ENCODE data around the gene MAP3K6. TPM values are rescaled to one million over a fixed set of nuclear protein-coding genes. Genes with fewer than 3 reads are reported as not detected.

MAP3K6 gene
- total RNA-seq, 2 donors from 2014 or later: 5.5 to 14.7 TPM

DNA sequence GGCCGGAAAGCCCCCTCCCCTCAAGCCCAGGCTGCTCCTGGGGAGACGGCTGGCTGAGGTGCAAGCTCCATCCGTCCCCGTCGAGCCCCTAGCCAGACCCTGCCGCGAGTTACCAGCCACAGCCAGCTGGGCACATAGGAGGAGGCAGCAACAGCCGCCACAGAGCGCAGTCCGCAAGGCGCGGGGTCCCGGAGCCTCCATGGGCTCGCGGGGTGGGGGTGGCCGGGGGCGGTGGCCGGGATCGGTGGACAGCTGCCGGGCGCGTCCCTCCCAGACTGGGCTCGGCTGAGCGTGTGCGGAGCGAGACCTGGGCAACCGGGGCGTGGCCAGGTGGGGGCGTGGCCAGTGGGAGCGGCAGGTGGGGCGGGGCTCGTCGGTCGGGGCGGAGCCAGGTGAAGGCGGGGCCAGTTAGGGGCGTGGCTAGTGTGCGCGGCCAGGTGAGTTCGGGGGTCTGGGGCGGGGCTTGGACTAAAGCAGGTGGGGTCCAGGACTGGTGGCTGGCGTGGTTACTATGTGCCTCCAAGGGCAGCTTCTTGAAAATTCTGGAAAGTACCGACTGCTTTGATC, 16.4 kb upstream of the MAP3K6 start, which contains the start of gene CD164L2:
Gene CD164L2 (minus strand): TSS at position 295 of the 567 bp plus-strand sequence. CDS start 94 bp downstream, at position 201.
- H3K9me3 Mint-ChIP-seq: no peaks in the 10 kb centered on the region
- H3K27ac Mint-ChIP-seq: no peak within 1 kb of the TSS
- DNase-seq (ENCODE audit: low spot score in 2 of 2) (peak in 1 of 2 donors; percentile 52), ATAC-seq (peak in 1 of 2 donors; percentile 64)
- no peaks in the 10 kb centered on the region for H3K36me3 Mint-ChIP-seq

DNA sequence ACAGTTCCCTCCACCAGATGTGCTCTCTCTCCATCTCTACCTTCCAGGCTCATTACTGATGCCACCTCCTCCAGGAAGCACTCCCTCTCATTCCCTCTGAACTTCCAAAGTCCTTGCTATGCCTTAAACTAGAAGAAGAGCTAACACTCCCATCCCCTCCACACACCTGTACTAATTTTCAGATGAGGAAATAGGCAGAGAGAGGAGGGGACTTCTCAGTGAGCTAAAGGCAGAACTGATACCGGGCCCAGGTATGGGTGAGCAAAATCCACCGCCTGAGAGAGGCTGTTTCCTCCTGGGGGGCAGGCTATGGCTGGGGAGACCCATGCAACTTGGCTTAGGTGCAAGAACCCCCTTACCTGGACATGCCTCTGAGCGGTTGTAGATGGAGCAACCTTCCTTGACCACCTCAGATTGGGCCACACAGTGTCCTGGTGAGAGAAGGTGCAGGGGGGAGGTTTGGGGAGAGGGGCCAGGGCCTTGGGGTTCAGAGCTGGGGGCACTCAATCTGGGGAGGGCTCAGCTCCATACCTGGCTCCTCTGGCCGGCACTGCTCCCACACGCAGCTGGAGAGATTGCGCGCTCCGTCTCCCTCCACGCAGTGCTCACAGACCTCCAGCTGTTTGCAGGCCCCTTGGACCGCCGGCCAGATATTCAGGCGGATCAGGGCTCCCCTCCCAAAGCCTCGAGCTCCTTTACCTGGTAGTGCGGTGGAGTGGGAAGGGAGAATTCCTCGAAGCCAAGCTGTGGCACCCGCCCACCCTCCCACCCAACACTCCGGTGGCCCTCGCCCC, 15.4 kb upstream of the MAP3K6 start:
- no peaks in the 10 kb centered on the region for H3K9me3 Mint-ChIP-seq
- H3K27ac Mint-ChIP-seq: no peak overlapping the region
- no peak for ATAC-seq
- DNase-seq (ENCODE audit: low spot score in 2 of 2): no peak
- no peaks in the 10 kb centered on the region for H3K36me3 Mint-ChIP-seq

DNA sequence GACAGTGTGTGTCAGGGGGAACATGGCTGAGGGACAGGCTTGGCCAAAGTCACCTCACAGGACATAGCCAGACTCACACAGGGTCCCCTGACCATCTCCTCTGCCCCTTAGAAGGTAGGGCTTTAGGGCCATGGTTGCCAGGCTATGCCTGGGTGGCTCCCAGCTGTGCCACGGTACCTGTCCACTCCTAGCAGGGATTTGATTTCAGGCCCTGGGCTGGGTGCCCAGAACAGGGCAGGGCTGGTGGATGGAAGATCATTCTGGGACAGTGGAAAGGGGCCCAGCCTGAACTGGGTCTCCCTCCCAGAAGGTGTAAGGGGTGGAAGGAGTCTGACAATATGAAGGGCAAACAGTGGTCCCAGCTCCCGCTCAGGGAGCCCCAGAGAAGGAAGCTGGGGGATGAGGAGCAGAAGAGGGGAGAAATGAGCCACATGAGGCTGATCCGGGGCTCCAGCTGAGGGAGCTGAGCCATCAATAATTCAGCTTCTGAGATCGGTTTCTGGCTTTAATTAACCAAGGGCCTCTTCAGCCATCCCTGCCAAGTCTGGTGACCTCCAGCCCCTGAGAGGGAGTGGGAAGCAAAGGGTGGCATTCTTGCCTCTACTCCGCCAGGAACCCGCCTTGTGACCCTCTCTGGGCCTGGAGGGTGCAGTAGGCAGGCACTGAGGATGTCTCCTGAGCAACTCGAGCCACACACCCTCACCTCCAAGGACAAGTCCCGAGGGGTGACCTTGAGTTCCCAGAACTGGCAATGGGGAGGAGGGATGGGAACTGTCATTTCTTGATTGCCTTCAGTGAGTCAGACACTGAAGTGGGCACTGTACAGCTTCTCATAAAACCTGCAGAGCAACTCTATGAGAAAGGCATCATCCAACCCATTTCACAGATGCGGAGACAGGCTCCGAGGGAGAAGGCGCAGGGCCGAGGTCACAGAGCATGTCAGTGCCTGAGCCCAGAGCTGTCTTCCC, 14.3 kb upstream of the MAP3K6 start:
- DNase-seq (ENCODE audit: low spot score in 2 of 2) (no peak), ATAC-seq (no peak)
- no peaks in the 10 kb centered on the region for H3K36me3 Mint-ChIP-seq
- H3K27ac Mint-ChIP-seq: peak overlapping the region in 1 of 2 donors; percentile 72
- no peaks in the 10 kb centered on the region for H3K9me3 Mint-ChIP-seq

DNA sequence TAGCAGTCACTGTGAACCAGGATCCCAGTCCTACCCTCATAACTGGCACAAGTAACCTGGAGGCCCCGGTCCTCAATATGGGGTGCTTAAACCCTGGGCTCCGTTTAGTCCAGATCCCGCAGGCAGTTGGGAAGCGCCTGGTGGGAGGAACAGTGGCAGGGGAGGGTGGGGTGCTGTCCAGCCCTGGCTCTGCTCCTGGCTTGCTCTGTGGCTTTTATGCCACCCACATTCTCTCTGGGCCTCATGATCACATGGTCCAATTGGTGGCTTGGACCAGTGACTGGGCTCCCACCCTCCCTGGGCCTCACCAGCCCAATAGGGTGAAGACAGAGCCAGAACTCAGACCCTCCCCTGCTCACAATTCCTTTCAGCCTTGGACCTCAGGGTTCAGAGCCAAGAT, 13.5 kb upstream of the MAP3K6 start:
- DNase-seq (ENCODE audit: low spot score in 2 of 2) (no peak), ATAC-seq (no peak)
- H3K9me3 Mint-ChIP-seq: no peaks in the 10 kb centered on the region
- peak overlapping the region in 1 of 2 donors; percentile 72 for H3K27ac Mint-ChIP-seq
- no peaks in the 10 kb centered on the region for H3K36me3 Mint-ChIP-seq

DNA sequence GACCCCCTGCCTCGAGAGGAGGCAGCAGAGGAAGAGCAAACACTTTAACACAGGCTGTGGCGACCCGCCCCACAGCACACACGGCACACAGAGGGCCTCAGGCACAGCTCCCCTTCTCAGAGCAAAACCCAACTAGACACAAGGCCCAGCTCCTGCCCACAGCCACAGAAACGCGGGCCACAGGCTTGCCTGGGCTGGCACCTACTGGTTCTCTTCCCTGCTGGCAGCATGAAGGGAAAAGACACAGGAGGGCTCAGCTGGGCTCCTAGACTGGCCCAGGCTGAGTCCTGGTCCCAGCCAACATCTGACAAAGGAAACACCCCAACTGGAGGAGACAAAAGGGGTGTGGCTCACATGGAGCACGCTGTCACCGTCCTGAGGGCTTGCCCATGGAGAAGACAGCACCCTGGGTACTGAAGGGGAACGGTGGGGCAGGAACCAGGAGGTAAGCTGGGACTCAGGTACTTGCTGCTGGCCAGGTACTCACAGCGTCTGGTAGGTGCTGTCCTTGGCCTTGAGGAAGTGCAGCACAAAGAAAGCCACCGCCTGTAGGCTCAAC, 12.9 kb upstream of the MAP3K6 start:
- no peak for DNase-seq (ENCODE audit: low spot score in 2 of 2)
- H3K9me3 Mint-ChIP-seq: no peaks in the 10 kb centered on the region
- H3K36me3 Mint-ChIP-seq: no peaks in the 10 kb centered on the region
- ATAC-seq: no peak
- H3K27ac Mint-ChIP-seq: no peak overlapping the region

DNA sequence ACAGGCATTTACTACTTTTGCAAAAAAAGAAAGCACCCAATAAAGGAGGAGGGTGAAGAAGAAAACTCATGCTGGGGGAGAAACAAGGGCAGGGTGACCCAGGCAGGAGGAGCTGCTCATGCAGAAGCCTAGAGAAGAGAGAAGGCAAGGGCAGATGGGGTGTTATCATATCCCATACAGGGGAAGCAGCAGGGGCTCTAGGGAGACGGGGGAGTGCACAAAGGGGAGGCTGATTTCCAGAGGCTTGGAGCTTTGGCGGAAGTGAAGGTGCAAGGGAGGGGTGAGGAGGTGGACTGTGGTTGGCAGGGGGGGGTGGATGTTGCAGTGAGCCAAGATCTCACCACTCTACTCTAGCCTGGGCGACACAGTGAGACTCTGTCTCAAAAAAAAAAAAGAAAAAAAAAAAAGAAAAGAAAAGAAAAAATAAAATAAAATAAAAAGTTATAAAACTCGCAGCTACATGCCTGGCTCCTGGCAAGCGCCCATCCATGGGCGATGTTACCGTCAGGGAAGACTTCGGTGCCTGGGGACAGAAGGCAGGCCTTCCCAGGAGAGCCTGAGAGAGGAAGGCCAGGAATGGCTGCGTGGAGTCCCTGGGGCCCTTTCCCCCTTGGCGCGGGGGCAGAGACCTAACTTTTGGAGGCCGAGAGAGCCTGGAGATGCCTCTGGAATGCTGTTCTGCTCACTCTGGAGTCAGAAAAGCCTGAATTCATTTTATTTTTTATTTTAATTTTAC, 11.2 kb upstream of the MAP3K6 start:
- no peaks in the 10 kb centered on the region for H3K9me3 Mint-ChIP-seq
- DNase-seq (ENCODE audit: low spot score in 2 of 2) (no peak), ATAC-seq (no peak)
- H3K36me3 Mint-ChIP-seq: no peaks in the 10 kb centered on the region
- H3K27ac Mint-ChIP-seq: no peak overlapping the region

DNA sequence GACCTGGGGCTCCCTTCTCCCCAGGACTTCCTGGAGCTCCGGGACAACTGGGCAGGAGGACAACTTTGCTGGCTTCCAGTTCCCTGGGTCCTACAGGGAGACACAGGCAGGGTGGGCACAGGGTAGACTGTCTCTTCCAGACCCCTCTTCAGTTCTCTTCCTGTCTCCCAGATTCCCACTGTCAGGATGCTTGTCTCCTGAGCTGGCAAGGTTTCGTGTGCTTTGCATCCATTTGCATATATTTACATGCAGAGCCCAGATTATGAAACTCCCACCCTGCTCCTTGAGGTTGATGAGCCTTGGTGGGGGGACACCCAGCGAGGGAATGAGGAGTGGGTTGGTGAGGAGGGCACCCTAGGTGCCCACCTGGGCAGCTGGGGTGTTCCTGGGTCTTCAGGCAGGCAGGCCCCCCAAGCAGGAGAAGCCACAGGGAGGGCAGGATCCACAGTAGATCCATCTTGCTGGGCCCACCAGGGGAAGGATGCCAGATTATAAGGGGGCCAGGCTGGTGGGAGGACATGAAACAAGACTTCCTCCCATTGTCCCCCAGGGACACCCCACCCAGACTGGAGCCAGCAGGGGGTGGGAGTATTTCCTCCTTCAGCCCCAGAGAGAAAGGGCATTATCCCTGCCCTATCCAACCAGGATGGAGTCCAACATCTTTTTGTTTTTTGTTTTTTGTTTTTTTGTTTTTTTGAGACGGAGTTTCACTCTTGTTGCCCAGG, 7.8 kb upstream of the MAP3K6 start, which contains the start of gene FCN3:
Gene FCN3 (minus strand): TSS at position 463 of the 725 bp plus-strand sequence. CDS start 6 bp downstream, at position 457.
- Mint-ChIP-seq H3K9me3 (no peaks in the 10 kb centered on the region), H3K36me3 (no peaks in the 10 kb centered on the region), H3K27ac (peak within 1 kb of the TSS in 1 of 2 donors; percentile 8)
- ATAC-seq (no peak), DNase-seq (ENCODE audit: low spot score in 2 of 2) (no peak)

DNA sequence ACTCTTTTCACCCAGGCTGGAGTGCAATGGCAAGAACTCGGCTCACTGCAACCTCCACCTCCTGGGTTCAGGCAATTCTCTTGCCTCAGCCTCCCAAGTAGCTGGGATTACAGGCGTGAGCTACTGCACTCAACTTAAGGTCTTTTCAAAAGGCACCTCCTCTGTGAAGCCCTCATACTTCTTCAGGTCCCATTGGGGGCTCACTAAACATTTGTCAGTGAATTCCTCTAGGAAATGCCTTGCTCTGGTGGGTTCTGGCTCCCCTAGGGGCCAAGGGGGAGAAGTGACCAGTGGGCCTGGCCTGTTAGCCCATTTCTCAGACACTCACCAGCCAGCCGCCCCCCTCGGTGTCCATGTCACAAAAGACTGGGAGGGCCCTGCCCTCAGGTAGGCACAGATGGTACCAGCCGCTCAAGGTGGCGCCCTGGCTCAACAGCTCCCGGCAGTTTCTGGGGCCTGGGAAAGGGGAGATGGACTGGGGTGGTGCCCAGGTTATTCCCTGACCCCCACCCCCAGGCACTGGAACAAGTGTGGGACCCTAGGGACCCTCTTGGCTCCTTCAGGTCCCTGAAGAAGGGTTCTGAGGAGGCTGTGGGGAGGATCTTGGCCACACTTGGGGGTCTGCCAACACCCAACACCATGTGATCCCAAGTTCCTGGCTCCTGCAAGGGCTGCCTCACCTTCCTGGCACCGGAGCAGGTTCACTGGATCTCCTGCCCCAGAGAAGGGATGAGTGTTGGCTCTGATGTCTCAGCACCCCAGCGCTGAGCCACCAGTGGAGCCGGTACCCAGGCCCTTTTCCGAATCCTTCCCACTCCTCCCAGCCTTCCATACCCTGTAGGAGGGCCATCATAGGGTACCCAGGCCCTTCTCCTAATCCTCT, 6.3 kb upstream of the MAP3K6 start:
- no peak for DNase-seq (ENCODE audit: low spot score in 2 of 2)
- peak overlapping the region in 1 of 2 donors; percentile 29 for H3K27ac Mint-ChIP-seq
- no peak for ATAC-seq
- no peaks in the 10 kb centered on the region for H3K36me3 Mint-ChIP-seq
- no peaks in the 10 kb centered on the region for H3K9me3 Mint-ChIP-seq

DNA sequence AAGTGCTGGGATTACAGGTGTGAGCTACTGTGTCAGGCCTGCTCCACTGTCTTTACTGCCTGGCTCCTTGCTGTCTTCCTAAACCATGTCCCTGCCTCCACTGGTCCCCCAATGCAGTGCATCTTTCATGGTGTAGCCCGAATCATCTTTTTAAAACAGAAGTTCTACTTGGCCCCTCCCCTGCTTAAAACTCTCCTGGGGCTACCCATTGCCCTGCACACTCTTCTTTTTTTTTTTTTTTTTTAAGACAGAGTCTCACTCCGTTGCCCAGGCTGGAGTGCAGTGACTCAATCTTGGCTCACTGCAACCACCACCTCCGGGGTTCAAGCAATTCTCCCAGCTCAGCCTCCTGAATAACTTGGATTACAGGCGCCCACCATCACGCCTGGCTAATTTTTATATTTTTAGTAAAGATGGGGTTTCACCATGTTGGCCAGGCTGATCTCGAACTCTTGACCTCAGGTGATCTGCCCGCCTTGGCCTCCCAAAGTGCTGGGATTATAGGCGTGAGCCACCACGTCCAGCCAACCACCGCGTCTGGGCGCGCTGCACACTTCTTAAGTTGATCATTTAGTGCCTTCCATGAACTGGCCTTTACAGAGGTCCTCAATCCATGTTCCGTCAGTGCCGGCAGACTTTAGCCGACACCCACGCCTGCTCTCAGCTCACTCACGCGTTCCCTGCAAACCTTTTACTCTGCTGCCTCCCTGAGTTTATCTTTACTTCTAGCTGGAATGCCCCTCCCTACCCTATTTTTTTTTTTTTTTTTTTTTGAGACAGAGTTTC, 5.5 kb upstream of the MAP3K6 start:
- no peak for DNase-seq (ENCODE audit: low spot score in 2 of 2)
- no peaks in the 10 kb centered on the region for H3K36me3 Mint-ChIP-seq
- peak overlapping the region in 1 of 2 donors; percentile 29 for H3K27ac Mint-ChIP-seq
- no peaks in the 10 kb centered on the region for H3K9me3 Mint-ChIP-seq
- no peak for ATAC-seq

DNA sequence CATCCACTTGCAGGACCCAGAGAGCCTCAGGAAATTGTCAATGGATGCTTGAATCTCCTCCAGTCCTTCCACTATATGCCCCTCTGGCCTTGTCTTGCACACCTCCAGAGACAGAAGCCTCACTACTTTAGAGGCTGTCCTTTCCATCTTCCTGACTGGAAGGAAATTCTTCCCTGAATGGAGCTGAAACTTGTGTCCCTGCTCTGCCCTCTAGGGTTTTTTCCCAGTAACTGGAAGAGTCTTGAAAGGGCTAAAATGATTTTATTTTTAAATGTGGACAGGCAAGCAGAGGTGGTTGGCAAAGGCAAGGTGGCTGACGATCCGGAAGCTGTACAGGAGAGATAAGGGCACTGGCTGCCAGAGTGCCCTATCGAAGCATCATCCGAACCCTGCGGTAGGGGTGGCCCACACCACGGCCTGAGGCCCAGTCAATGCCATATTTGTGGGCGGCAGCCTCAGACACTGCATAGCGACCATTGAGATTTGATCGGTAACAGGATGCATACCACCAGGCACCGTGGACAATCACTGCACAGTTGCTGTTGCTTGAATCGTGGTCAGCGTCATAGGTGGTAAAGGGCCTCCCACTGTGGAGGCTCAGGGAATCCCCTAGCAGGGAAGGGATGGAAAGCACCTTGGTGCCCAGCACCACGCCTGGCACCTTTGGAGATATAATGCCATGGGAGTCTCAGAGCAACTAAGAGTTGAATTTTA, 2.3 kb upstream of the MAP3K6 start:
- ATAC-seq (no peak), DNase-seq (ENCODE audit: low spot score in 2 of 2) (no peak)
- Mint-ChIP-seq H3K9me3 (no peaks in the 10 kb centered on the region), H3K27ac (no peak overlapping the region), H3K36me3 (no peaks in the 10 kb centered on the region)

DNA sequence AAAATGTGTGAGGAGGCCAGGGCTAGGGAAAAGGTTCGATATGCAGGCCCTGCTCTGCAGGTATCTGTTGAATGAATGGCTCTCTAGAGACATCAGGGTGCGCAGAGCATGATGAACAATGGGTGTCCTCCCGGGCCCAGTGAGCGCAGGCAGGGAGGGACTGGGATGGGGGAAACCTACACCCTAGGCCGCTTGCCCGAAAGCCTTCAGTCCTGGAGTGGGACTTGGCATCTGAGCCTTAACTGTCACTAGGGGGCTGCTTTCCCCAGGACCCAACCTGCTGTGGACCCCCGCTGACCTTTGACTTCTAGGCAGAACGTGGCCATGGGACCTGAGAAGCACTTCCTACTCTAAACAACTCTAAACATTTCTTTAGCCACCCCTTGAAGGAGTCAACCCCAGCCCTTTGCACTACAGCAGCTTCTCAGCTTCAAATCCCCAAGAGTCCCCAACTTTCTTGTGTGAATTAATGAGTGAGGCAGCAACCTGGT, 444 bp upstream of the MAP3K6 start:
- no peak overlapping the region for H3K27ac Mint-ChIP-seq
- DNase-seq (ENCODE audit: low spot score in 2 of 2): no peak
- no peaks in the 10 kb centered on the region for H3K36me3 Mint-ChIP-seq
- H3K9me3 Mint-ChIP-seq: no peaks in the 10 kb centered on the region
- no peak for ATAC-seq

DNA sequence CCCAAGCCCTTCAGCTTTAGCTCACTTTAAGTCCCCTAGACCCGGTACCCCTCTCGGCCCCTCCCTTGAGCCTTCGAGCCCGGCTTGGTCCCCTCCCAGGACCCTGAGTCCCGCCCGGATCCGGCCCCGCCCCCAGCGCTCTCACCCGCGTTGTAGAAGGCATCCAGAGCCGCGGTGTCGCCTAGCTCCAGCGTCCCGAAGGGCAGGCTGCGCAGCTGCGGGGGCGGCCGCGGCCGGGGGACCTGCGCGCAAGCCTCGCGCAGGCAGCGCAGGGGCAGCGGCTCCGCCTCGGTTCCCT, 699 bp downstream of the MAP3K6 start:
- DNase-seq (ENCODE audit: low spot score in 2 of 2) (peak; percentile 77 to 88), ATAC-seq (peak; percentile 75 to 82)
- no peaks in the 10 kb centered on the region for H3K9me3 Mint-ChIP-seq
- peak overlapping the region in 1 of 2 donors; percentile 93 for H3K27ac Mint-ChIP-seq
- H3K36me3 Mint-ChIP-seq: no peaks in the 10 kb centered on the region

DNA sequence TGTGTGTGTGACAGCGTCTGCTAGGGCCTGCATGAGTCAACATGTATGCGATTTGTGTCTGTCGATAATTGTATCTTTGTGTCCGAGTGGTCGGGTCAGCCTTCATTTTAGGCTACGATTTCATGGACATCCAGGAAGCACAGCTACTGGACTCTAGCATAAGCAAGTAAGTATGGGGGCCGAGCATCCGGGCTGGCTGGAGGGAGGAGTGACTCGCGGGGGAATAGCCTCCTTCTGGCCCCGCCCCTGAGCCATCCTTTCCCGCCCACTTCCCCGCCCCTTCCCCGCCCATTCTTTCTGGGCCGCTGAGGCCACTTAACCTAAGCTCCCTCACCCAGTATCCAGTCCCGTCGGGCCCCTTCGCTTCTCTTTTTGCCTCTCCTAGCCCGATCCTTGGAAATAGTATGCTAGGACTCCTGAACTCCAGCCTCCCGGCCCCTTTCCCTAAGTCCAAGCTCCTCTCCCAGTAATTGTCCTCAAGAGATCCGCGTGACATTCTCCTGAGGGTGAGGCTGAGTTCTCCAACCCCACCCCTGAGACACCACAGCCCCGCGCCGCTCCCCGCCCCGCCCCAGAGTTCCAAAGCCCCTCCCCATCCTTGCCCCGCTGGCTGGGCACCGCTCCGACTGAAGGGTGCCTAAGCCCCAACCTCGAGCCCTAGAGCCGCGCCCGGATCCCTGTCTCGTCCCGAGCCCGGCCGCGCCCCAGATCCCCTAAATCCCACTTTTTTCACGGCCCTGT, 1.2 kb downstream of the MAP3K6 start:
- H3K27ac Mint-ChIP-seq: peak overlapping the region in 1 of 2 donors; percentile 93
- no peaks in the 10 kb centered on the region for H3K36me3 Mint-ChIP-seq
- ATAC-seq: peak; percentile 75 to 81
- peak; percentile 70 to 71 for DNase-seq (ENCODE audit: low spot score in 2 of 2)
- no peaks in the 10 kb centered on the region for H3K9me3 Mint-ChIP-seq
